Stimulated activated naive CD4-positive, alpha-beta T cell (primary cell): ENCODE data around the gene ZSCAN22.

Source experiments
- DNase-seq, 6 experiments: peaks; one replicate each; lab custom pipeline; 2025; lab: John Stamatoyannopoulos, UW

Gene ZSCAN22

DNA sequence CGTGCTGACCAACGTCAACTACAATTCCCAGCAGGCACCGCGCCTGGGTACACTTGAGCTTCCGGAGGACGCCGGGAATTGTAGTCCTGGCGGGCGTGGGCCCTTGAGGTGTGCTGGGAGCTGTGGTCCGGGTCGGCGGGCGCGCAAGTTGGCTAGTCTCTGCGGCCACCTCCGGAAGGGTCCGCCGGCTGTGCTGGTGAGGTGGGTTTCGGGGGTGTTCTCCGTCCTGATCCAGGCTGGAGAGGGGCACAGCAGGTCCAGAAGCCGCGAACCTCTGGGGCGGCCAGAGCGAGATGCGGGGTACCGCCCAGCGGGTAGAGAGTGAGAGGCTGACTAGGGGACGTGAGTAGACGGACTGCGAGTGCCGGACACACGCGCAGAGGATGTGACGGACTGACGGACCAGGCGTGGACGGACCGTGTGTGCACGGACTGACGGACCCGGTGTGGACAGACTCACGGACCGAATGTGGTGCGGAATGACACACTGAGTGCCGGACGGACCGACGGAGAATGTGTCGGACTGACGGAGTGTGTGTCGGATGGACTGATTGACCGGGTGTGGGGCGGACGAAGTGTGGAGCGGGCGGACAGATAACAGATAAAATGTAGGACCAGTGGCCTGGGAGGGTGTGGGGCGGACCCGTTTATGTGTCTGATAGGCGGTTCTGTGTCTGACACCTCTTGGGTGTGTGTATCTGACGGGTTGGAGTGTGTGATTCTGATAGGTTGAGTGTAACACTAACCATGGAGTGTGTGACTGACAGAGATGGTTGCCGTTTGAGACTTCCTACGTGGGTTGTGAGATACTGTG lies at the start of gene ZSCAN22:
Gene ZSCAN22, plus strand, starts transcription at position 81 of the 813 bp plus-strand sequence. CDS start 7,809 bp downstream, outside the sequence.
- DNase-seq, result peak; percentile 45 to 83 (median 77)

DNA sequence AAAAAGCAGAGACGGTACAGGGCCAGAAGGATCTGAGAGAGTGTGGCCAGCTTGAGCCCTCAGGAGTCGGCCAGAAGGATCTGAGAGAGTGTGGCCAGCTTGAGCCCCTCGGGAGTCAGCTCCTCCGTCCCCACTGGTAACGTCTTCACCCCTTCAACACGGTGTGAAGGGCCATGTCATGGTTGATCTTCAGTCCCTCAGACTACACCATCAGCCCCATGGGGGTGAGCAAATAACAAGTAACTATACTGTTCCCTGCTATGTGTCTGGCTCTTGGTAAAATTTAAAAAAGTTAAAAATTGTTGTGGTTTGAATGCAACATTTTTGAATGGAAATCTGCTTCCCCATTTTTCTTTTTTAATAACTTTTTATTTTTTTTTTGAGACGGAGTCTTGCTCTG lies 49.6 kb upstream of the ZSCAN22 start:
- DNase-seq, result no peak

DNA sequence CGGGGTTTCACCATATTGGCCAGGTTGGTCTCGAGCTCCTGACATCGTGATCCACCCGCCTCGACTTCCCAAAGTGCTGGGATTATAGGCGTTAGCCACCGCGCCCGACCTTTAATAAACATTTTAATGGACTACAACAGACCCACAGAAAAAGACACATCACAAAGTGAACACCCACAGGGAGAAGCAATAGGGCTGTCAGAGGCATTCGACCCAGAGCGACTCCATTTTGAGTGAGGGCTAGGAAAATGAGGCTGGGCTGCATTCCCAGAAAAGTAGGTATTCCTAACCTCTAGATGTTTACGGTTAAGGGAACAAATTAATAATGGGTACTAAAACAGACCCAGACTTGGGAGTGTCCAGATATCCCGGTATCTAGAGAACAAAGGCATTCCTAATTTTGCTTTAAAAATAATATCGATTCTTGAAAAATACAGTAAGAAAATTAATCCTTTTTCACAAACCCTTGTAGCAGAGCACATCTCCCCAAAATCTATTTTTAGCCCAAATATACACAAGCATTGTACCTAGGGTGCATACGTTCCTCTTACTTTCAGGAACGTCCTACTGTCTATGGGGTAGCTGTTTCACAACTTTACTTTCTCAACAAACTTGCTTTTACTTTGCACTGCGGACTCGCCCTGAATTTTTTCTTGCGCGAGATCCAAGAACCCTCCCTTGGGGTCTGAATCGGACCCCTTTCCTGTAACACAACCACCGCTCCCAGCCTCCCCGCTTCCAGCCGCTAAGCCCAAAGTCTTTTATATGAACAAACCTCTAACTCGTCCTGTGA lies 48.9 kb upstream of the ZSCAN22 start:
- DNase-seq, result no peak

DNA sequence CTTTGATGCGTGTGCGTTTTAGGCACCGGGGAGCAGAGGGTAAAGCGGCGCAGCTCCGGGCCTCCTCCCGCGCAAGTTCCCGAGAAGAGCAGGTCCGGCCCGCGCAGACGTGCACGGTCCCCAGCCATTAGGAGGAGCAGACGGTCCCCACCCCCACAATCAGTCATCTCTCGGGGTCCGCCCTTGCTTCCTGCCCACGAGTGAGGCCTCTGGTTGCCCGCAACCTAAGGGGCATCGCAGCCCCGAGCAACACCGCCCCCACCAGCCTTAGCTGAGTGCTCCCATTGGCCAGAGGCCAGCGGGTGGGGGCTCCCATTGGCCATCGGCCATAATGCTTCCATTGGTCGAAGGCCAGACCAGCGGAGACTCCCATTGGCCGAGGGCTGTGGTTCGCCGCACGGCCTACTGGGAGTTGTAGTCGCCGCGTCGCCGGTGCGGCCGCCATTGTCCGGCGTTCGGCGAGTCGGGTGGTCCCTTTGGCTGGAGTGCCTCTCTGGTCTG lies 48.2 kb upstream of the ZSCAN22 start, which contains the start of gene ZNF8:
Gene ZNF8, plus strand, starts transcription at position 415 of the 501 bp plus-strand sequence. CDS start 127 bp downstream, outside the sequence.
- peak; percentile 88 to 96 (median 90) for DNase-seq

DNA sequence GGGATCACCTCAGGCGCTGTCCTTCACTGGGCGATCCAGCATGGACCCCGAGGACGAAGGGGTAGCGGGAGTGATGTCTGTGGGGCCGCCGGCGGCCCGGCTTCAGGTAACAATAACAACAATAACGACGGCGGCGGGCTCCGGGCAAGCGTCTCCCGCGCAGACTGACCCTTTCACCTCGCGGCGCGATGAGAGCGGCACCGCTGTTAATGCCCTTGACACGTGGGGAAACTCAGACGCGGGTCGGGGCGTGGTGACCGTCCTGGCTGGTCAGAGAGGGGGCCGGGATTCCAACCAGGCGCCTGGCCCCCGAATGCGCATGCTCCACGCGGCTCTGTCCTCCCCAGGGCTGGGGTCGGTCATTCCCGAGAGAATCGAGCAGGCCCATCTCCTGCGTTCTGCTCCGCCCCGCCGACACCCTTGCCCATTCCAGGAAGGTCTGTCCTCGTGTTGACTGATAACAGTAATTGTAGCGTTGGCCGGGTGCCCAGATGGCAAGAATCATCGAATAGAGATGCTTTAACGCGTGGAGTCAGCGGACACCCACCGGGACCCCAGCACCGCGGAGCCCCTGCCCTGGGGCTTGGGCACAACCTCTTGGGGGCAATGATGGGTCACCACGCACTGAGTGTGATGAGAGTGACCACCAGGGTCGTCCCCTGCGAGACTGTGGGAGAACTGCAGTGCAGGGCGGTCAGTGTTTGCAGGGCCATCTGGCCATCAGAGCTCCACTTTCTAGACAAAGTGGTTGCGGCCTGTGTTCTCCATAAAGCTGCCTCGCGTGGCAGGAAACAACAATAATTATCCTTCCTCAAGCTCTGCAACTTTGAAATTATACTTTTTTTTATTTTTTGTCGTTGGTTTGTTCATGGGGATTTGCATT lies 47.5 kb upstream of the ZSCAN22 start:
- DNase-seq, result peak in 5 of 6 experiments; percentile 16 to 53 (median 28)

DNA sequence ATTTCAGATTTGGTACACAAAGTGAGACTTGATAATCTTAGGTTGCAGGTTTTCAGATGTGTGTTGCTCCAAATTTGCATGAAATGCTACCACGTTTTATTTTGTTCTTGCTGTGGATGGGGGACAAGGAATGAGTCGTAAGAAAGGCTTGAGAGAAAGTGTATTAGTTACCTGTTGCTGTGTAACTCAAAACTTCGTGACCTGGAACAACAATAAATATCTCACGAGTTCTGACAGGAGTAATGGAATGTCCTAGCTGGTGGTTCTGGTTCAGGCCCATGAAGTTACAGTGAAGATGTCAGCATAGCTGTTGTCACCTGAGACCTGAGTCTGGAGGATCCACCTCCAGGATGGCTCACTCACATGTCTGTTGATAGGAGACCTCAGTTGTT lies 46.9 kb upstream of the ZSCAN22 start:
- DNase-seq, result no peak

DNA sequence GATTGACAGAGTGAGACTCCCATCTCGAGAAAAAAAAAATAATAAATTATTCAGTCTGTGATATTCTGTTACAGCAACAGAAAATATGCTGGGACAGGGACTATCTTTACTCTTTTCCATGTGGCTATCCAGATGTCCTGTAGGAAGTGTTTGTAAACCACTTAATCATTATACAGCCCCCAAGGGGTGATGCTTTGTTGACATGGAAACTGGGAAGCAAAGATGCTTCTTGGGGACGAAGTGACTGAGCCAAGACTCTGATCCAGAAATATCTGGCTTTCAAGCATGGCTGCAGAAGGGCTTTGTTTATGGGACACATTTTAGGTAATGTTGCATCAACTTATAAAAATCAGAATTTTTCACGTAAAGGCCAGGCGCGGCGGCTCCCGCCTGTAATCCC lies 42.6 kb upstream of the ZSCAN22 start:
- DNase-seq, result no peak

DNA sequence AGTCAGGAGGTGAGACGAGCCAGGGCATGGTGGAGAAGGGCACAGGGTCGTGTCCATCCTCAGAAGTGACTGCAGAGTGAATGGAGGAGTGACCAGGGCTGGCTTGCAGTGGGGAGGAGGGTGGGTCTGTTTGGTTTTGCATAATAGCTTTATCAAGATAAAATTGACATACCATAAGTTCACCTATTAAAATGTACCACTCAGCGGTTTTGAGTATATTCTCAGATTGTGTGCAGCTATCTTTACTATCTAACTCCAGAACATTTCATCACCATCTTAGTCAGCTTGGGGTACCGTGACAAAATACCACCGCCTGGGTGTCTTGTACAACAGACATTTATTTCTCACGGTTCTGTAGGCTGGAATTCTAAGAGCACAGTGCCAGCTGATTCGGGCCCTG lies 34.9 kb upstream of the ZSCAN22 start:
- DNase-seq, result no peak

DNA sequence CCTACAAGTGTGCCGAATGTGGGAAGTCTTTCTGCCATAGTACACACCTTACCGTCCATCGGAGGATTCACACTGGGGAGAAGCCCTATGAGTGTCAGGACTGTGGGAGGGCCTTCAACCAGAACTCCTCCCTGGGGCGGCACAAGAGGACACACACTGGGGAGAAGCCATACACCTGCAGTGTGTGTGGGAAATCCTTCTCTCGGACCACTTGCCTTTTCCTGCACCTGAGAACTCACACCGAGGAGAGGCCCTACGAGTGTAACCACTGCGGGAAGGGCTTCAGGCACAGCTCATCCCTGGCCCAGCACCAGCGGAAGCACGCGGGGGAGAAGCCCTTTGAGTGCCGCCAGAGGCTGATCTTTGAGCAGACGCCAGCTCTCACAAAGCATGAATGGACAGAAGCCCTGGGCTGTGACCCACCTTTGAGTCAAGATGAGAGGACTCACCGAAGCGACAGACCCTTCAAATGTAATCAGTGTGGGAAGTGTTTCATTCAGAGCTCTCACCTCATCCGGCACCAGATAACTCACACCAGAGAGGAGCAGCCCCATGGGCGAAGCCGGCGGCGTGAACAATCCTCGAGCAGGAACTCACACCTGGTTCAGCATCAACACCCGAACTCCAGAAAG lies 31.9 kb upstream of the ZSCAN22 start:
- DNase-seq, result no peak

DNA sequence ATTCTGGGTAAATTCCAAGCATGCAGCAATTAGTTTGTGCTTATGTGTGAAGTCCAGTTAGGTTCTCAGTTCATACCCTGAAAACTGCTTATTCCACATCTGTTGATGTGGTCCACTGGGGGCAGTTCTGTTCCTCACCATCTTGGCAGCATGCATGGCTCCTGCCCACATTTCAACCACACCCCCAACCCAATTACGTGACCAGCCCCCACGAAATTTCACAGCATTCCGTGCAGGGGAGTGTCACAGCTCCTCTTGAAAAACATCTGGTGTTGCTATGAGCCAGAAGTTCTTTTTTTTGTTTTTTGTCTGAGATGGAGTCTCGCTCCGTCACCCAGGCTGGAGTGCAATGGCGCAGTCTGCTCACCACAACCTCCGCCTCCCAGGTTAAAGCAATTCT lies 30.7 kb upstream of the ZSCAN22 start:
- no peak for DNase-seq

DNA sequence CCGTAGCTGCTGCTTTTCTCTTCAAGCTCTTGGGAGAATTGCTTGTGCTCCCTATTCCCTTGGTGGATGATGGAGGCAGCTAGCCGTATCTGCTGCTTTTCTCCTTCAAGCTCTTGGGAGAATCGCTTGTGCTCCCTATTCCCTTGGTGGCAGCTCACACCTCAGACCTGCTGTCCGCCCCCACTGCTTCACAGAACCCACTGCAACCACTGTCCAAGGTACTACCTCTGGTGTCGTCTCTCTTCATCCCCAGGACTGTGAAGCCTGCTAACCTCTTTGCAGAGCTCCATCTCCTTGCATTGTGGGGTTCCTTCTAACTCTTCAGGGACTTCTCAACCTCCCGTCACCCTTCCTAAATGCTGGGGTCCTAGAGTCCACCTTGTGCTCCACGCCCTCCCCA lies 26.2 kb upstream of the ZSCAN22 start:
- DNase-seq, result no peak

DNA sequence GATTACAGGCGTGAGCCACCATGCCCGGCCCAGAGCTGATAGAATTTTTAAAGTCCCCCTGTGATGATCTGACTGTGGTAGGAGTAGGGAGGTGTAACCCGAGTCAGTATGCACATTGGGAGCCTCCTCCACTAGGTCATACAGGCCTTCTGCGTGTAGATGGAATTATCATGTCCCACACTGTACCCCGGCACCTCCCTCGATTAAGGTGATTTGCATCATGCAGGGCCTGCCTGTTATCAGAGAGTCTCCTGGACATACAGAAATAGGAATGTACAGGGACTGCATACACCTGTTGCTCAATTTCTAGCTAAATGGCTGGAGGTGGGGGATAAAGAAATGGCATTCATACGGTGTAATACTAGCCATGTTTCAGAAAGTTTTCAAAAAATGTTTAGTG lies 22.5 kb upstream of the ZSCAN22 start:
- no peak for DNase-seq

DNA sequence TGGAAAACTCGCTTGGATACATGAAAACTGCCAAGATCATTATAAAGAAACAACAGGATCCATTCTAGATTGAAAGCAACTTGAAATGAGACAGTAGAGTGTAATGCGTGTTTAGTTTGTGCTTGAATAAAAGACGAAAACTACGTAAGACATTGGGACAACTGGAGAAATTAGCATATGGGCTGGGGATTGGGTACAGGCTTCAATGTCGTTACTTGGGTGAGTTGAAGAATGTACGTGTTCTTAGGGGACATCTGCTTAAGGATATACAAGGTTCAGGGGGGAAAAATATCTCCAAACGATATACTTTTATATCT lies 22.1 kb upstream of the ZSCAN22 start:
- no peak for DNase-seq

DNA sequence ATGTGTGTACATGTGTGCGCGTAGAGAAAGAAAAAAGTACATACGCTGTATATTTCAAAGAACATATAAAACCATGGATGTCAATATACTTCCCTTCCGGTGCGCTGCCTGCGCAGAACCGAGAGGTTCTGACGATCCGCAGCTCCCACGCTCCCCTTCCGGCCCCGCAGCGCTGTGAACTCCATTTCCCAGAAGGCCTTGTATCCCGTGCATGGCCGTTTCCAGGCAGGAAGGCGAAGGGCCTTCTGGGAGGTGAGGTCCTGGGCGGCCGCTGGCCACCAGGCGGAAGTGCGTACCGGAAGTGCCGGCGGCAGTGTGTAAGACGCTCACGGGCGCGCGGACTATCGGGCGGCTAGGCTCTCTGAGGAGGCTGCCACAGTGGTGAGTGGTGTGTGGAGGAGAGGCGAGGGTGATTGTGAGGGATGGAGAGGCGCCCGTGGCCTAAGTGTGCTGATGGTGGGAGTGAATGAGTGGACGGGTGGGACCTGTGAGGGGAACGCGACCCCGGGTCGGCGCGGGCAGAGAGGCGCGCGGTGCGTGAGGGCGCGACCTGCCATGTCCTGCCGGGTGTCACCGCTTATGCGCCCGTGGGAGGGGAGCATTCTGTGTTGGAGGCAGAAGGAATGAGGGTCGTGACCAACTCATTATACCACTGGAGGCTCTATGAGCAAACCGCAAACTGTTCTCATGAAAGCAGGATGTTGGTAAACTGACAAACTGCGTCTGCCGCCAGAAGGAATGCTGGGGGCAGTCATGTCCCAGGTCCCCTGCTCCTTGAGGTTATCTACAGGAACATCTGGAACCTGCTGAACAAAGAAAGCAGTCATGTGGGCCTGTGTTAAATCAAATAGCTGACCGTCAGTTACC lies 21.5 kb upstream of the ZSCAN22 start, which contains the start of gene ERVK3-1:
Gene ERVK3-1, plus strand, starts transcription at position 313 of the 867 bp plus-strand sequence. CDS start 6,792 bp downstream, outside the sequence.
- peak; percentile 84 to 94 (median 92) for DNase-seq

DNA sequence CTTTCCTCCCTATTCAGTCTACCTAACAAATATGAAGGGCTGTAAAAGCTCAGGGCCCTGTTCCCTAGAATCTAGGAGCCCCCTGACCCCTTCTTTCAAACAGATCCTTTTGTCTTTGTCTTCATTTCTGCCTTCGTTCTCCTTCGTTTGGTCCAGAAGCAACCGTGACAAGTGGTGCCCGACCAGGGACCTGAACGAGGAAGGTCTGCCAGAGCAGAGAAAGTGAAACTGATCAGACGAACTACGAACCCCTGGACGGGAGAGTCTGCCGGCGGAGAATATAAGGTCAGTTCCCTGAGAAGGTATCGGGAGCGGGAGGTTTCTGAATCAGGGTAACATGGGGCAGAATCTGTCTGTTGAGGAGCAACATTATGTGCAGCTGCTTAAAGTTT lies 20.9 kb upstream of the ZSCAN22 start:
- no peak for DNase-seq

DNA sequence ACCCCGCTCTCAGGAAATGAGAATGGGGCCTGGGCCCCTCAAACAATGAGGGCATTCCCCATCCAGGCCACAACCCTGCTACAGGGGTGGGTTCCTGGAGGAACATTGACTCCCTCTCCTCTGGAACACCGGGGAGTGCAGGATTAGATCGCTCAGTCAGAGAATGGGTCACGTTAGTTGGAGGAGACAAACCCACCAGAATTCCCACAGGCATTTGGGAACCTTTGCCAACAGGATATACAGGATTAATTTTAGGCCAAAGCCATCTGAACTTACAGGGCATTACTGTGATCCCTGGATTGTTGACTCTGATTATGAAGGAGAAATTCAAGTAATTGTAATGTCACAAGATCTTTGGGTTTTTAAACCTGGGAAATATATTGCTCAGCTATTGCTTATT lies 19.1 kb upstream of the ZSCAN22 start:
- no peak for DNase-seq

DNA sequence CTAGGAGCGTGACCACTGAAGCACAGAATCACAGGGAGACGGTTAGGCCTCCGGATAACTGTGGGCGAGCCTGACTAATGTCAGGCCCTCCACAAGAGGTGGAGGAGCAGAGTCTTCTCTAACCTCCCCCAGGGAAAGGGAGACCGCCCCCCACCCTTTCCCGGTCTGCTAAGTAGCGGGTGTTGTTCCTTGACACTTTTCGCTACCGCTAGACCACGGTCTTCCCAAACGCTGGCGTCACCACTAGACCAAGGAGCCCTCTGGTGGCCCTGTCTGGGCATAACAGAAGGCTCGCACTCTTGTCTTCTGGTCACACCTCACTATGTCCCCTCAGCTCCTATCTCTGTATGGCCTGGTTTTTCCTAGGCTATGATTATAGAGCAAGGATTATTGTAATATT lies 16.1 kb upstream of the ZSCAN22 start:
- DNase-seq, result peak in 1 of 6 experiments; percentile 3

DNA sequence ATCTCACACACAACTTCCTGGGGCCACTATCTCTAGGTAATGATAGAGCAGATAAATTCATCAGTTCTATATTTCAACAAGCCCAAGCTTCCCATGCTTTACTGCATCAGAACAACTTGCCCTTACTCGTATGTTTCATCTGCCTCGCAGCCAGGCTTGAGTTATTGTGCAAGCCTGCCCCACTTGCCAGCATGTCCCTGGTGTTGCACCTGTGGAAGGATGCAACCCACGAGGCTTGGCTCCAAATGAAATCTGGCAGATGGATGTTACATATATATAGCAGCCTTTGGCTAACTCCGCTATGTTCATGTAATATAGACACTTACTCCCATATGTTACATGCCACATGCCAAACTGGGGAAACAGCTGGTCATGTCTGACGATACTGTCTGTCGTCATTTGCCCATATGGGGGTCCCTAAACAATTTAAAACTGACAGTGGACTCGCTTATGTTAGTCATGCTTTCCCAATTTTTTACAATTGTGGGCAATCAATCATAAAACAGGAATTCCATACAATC lies 15.4 kb upstream of the ZSCAN22 start:
- DNase-seq, result no peak

DNA sequence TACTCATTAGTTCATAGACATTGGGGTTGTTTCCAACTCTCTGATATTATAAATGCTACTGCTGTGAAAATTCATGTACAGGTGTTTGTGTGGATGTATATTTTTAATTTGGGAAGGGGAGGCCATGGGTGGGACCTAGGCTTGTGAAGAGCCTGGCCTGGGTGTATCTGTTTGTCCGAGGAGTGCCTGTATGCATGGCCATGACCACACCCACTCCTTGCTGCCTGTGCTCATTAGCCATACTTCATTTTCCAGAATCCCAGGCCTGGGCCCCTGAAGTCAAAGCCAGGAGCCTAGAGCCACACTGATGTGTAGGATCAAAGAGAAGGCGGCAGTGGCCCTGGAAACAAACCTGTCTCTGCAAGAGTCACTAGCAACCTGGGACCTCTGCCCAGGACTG lies 11.2 kb upstream of the ZSCAN22 start:
- no peak for DNase-seq

DNA sequence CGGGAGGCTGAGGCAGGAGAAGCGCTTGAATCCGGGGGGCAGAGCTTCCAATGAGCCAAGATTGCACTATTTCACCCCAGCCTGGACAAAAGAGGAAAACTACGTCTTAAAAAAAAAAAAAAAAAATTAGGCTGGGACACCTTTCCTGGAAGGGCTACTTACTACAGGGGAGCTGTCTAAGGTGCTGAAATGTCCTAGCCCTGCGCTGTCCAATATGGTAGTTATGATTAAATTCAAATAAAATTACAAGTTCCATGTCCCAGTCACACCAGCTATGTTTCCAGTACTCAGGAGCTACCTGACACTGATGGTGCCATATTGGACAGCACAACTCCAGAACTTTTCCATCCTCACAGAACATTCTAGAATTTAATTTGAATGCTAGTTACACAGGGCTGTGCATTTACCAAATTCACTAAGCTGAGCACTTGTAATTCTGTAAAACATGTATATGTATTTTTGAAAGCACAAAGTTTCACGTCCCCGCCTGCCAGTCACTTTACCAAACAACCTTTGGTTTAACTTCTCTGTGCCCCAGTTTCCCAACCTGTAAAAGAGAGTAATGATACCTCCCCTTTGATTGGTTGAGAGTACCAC lies 9.2 kb upstream of the ZSCAN22 start:
- peak in 1 of 6 experiments; percentile 3 for DNase-seq
